Esophagus squamous epithelium (tissue), 5 donors: Measurements from ENCODE around the gene CRTAC1. TPM values are rescaled to one million over a fixed set of nuclear protein-coding genes. Genes with fewer than 3 reads are reported as not detected.

Experiments used
- DNase-seq: peaks from one replicate; lab custom pipeline; 2025; lab: John Stamatoyannopoulos, UW
- H3K27ac ChIP-seq, 4 donors: fragments of 200-600 bp; sonication (generic); one replicate each; pipeline ENCODE4 v1.5.1; 2016 to 2019; ENCODE audit warnings: mild to moderate bottlenecking in 1 of 4
- H3K27me3 ChIP-seq, 4 donors: fragments of 200-600 bp; sonication (generic); 1 replicate in 3 of 4; 2 replicates in 1 of 4; pipeline versions ENCODE4 v1.5.1 to v1.6.0; 2017 to 2021; ENCODE audit warnings: antibody characterized with exemption in 1 of 4
- H3K36me3 ChIP-seq, 3 donors: fragments of 200-600 bp; sonication (generic); one replicate each; pipeline ENCODE4 v1.5.1; 2016 to 2019
- H3K4me1 ChIP-seq, 3 donors: fragments of 200-600 bp; sonication (generic); one replicate each; pipeline ENCODE4 v1.5.1; 2017 to 2019
- H3K4me3 ChIP-seq, 4 donors: fragments of 200-600 bp; sonication (generic); 1 replicate in 3 of 4; 2 replicates in 1 of 4; pipeline ENCODE4 v1.5.1; 2016 to 2019; ENCODE audit warnings: mild to moderate bottlenecking in 2 of 4, moderate library complexity in 1 of 4
- H3K9me3 ChIP-seq, 3 donors: fragments of 200-600 bp; sonication (generic); one replicate each; pipeline ENCODE4 v1.5.1; 2016 to 2019
- POLR2A ChIP-seq, 4 donors: fragments of 450-650 bp; IDR thresholded peaks; one replicate each; pipeline ENCODE4 v1.6.1; 2017; ENCODE audit warnings: antibody characterized with exemption in 4 of 4, mild to moderate bottlenecking in 4 of 4, moderate library complexity in 3 of 4
- WGBS, 2 donors: methylation state at CpG; one replicate each; pipeline ENCODE4 v1.1.5; 2018; 5-methylcytosine and 5-hydroxymethylcytosine counted together
- intact Hi-C: fragments of 100-400 bp; cut with DNase I; formaldehyde crosslinking; loops from one replicate; pipeline ENCODE4 v1.15.0; 2022
- total RNA-seq, 4 donors: library from RNA; depleted of rRNA; stranded (reverse); fragments of >200 nt; gene quantifications; one replicate each; pipeline ENCODE4 v1.1.0, GENCODE V29; 2016
- TF ChIP-seq, protein P1 (sequence below), 6 experiments: fragments of 450-650 bp in 4 of 6; fragments of 200-600 bp in 2 of 6; sonication (generic) in 2 of 6; IDR thresholded peaks; one replicate each; pipeline ENCODE4 v1.5.1; 2016 to 2019; ENCODE audit warnings: antibody characterized with exemption in 6 of 6, mild to moderate bottlenecking in 4 of 6, moderate library complexity in 4 of 6
- donor health status: DM: yes; HTN: yes; CAD: no.

The CRTAC1 gene
- total RNA-seq, 4 donors from 2014 or later: 0.22 to 10.7 (median 2.5) TPM

DNA sequence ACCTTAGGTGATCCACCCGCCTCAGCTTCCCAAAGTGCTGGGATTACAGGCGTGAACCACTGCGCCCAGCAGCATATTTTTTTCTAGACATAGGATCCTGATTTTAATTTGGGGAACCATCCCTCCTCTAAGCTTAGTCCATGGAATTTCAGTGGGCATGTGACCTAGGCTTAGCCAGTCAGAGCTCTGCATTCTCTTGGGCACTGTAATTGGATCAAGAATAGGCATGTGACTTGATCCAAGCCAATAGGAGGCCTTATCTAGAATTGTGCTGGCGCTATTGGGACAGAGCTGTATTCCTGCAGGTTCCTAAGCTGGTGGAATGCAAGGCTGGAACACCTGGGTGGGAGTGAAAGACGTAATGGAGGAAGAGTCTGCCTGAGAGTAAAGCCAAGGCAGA lies 36.7 kb upstream of the CRTAC1 start:
- TF ChIP-seq, protein P1, sequence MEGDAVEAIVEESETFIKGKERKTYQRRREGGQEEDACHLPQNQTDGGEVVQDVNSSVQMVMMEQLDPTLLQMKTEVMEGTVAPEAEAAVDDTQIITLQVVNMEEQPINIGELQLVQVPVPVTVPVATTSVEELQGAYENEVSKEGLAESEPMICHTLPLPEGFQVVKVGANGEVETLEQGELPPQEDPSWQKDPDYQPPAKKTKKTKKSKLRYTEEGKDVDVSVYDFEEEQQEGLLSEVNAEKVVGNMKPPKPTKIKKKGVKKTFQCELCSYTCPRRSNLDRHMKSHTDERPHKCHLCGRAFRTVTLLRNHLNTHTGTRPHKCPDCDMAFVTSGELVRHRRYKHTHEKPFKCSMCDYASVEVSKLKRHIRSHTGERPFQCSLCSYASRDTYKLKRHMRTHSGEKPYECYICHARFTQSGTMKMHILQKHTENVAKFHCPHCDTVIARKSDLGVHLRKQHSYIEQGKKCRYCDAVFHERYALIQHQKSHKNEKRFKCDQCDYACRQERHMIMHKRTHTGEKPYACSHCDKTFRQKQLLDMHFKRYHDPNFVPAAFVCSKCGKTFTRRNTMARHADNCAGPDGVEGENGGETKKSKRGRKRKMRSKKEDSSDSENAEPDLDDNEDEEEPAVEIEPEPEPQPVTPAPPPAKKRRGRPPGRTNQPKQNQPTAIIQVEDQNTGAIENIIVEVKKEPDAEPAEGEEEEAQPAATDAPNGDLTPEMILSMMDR (IDR thresholded peaks at IDR 0.05): no peak
- TF ChIP-seq POLR2A (IDR thresholded peaks at IDR 0.05): no peak
- Histone ChIP-seq H3K4me3 (no peak overlapping the region), H3K4me1 (no peaks in the 10 kb centered on the region), H3K27me3 (peaks cover 0 to 53% (median 1%) of the 10 kb centered on the region in 4 donors), H3K36me3 (no peaks in the 10 kb centered on the region), H3K9me3 (no peaks in the 10 kb centered on the region), H3K27ac (no peak overlapping the region)
- DNase-seq: no peak
- WGBS, 2 donors: 66 to 72% methylated on average over 5 of the region's 5 CpGs
- intact Hi-C loops: no loop called here

DNA sequence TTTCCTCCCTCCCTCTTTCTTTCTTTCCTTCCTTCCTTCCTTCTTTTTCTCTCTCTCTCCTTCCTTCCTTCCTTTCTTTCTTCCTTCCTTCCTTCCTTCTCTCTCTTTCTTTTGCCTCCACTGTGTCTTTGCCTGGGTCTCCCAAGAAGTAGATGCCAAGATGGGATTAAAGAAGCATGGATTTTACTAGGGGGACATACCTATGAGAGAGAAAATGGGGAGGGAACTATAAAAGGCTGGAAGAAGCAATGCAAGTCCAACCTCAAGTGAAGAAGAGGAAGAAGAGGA lies 33.3 kb upstream of the CRTAC1 start:
- H3K27me3 ChIP-seq: peaks cover 0 to 74% (median 0%) of the 10 kb centered on the region in 4 donors
- intact Hi-C loops: no loop called here
- TF ChIP-seq, protein P1 (IDR thresholded peaks at IDR 0.05): no peak
- no peak for TF ChIP-seq POLR2A (IDR thresholded peaks at IDR 0.05)

DNA sequence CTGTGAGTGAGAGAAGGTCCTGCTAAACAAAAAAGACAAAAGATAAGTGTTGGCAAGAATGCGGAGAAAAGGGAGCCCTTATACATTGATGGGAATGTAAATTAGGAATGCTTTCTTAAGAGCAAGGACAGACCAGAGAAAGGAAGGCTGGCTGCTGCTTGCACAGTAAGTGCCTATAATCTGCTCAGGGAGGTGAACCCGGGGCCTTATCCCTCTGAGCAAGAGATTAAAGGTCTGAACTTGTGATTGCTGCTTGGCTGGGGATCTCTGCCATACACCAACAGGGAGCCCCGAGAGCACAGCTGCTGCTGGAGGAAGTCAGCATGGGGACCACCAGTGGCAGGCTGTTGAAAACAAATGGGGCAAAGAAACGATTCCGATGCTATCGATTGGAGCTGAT lies 32.0 kb upstream of the CRTAC1 start:
- no peak for TF ChIP-seq POLR2A (IDR thresholded peaks at IDR 0.05)
- TF ChIP-seq, protein P1 (IDR thresholded peaks at IDR 0.05): no peak
- Histone ChIP-seq H3K4me3 (no peak overlapping the region), H3K27ac (no peak overlapping the region), H3K27me3 (peaks cover 0 to 81% (median 0%) of the 10 kb centered on the region in 4 donors), H3K9me3 (no peaks in the 10 kb centered on the region), H3K36me3 (no peaks in the 10 kb centered on the region), H3K4me1 (no peaks in the 10 kb centered on the region)
- DNase-seq: no peak
- 72 to 81% methylated on average over 6 of the region's 6 CpGs for WGBS, 2 donors
- intact Hi-C loops: no loop called here

More for the DNA sequence above, 33.3 kb upstream of the CRTAC1 start:
- Histone ChIP-seq H3K27ac (no peak overlapping the region), H3K4me3 (no peak overlapping the region), H3K9me3 (no peaks in the 10 kb centered on the region), H3K4me1 (no peaks in the 10 kb centered on the region), H3K36me3 (no peaks in the 10 kb centered on the region)
- no peak for DNase-seq

DNA sequence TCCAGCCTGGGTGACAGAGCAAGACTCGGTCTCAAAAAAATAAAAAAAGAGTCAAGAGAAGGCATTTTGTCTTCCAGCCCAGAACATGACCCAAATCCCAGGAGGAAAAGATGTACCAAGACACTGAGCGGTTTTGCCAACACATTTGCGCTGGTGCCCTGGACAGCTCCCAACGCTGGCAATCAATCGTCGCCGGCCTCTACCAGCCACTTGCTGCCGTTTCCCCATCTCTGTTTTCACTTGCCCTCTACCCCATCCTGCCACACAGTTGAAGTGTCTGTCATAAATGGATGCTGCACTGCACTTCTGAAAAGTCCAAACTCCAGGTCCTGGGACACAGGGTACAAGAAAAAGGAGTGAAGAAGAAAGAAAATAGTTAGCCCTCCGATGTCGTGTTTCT lies 29.7 kb upstream of the CRTAC1 start:
- intact Hi-C loops: no loop called here
- Histone ChIP-seq H3K36me3 (no peaks in the 10 kb centered on the region), H3K9me3 (no peaks in the 10 kb centered on the region), H3K27me3 (peaks cover 0 to 84% (median 0%) of the 10 kb centered on the region in 4 donors), H3K4me3 (no peak overlapping the region), H3K4me1 (no peaks in the 10 kb centered on the region), H3K27ac (no peak overlapping the region)
- TF ChIP-seq POLR2A (IDR thresholded peaks at IDR 0.05): no peak
- TF ChIP-seq, protein P1 (IDR thresholded peaks at IDR 0.05): no peak
- 74 to 79% methylated on average over 10 of the region's 10 CpGs for WGBS, 2 donors
- DNase-seq: no peak

DNA sequence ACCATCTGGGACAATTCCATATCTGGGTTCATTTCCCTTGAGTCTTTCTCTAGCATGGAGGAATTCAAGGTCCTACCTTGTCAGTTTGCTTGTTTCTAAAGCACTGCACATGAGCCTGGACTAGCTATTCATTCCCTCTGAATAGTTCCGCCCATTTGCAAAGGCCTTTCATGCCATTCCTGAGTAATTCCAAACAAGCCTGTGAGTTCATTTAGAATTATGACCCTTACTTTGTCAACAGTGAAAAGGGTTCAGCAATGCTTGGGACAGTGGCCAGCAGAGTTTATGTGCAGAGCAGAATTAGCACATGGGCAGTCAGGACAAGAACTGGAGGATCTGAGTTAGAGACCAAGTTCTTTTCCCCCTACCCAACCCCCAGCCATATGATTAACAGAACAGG lies 27.9 kb upstream of the CRTAC1 start:
- H3K27me3 ChIP-seq: peaks cover 0 to 91% (median 0%) of the 10 kb centered on the region in 4 donors
- no peaks in the 10 kb centered on the region for H3K36me3 ChIP-seq
- H3K4me3 ChIP-seq: no peak overlapping the region
- intact Hi-C loops: no loop called here
- no peak for TF ChIP-seq POLR2A (IDR thresholded peaks at IDR 0.05)
- TF ChIP-seq, protein P1 (IDR thresholded peaks at IDR 0.05): no peak
- no peak for DNase-seq
- no peaks in the 10 kb centered on the region for H3K4me1 ChIP-seq
- no peak overlapping the region for H3K27ac ChIP-seq
- WGBS, 2 donors: 50 to 69% methylated on average over 1 of the region's 1 CpG
- no peaks in the 10 kb centered on the region for H3K9me3 ChIP-seq
